Neuronal stem cell (in vitro differentiated cells): ENCODE measurements around the gene PMF1.
A peak's percentile ranks its signal among the peaks of the same experiment; 100 is the strongest.

Experiments
- DNase-seq: peaks from one replicate; pipeline ENCODE4 v3.0.0-alpha.2; 2013; ENCODE audit warnings: low spot score
- H2AFZ ChIP-seq: one replicate; pipeline ENCODE4 v1.6.1; 2013; ENCODE audit warnings: mild to moderate bottlenecking, low read length, inconsistent platforms
- H2AK5ac ChIP-seq: 2 replicates; pipeline ENCODE4 v1.6.1; 2013; ENCODE audit warnings: low read depth, mild to moderate bottlenecking, inconsistent platforms, low read length, moderate library complexity, mixed read lengths
- H2BK120ac ChIP-seq: 2 replicates; pipeline ENCODE4 v1.6.1; 2013; ENCODE audit warnings: low read depth, mild to moderate bottlenecking, inconsistent platforms, low read length, moderate library complexity, mixed read lengths
- H2BK12ac ChIP-seq: one replicate; pipeline ENCODE4 v1.6.1; 2013; ENCODE audit warnings: low read length, inconsistent platforms
- H2BK15ac ChIP-seq: 2 replicates; pipeline ENCODE4 v1.6.1; 2013; ENCODE audit warnings: mild to moderate bottlenecking, low read length, inconsistent platforms, mixed read lengths
- H2BK5ac ChIP-seq: one replicate; pipeline ENCODE4 v1.6.1; 2013; ENCODE audit warnings: inconsistent platforms, mild to moderate bottlenecking, low read length, moderate library complexity
- H3K14ac ChIP-seq: one replicate; pipeline ENCODE4 v1.6.1; 2013; ENCODE audit warnings: low read length, inconsistent platforms
- H3K18ac ChIP-seq: 2 replicates; pipeline ENCODE4 v1.6.1; 2013; ENCODE audit warnings: low read length, inconsistent platforms
- H3K23ac ChIP-seq: 2 replicates; pipeline ENCODE4 v1.6.1; 2013; ENCODE audit warnings: low read depth, mild to moderate bottlenecking, mixed read lengths, low read length, inconsistent platforms; ENCODE audit not compliant: poor library complexity
- H3K27ac ChIP-seq: replicated peaks from 3 replicates; pipeline ENCODE4 v1.5.1; 2013; ENCODE audit warnings: low read length, inconsistent platforms
- H3K27me3 ChIP-seq, 3 experiments: 2 replicates each; pipeline ENCODE4 v1.6.1; 2013; ENCODE audit warnings: low read length in 3 of 3, mild to moderate bottlenecking in 2 of 3, inconsistent platforms in 1 of 3, low read depth in 1 of 3, mixed read lengths in 1 of 3, moderate library complexity in 1 of 3; ENCODE audit not compliant: control insufficient read depth in 3 of 3, insufficient read depth in 3 of 3
- H3K36me3 ChIP-seq, 2 donors: replicated peaks in 1 of 2; 2 replicates each; pipeline ENCODE4 v1.6.1; 2013; ENCODE audit warnings: low read length in 2 of 2; ENCODE audit not compliant: control insufficient read depth in 2 of 2, insufficient read depth in 2 of 2
- H3K4ac ChIP-seq: 2 replicates; pipeline ENCODE4 v1.6.1; 2013; ENCODE audit warnings: inconsistent platforms, mild to moderate bottlenecking, low read length, moderate library complexity
- H3K4me1 ChIP-seq, 2 donors: 1 replicate in 1 of 2; 2 replicates in 1 of 2; pipeline ENCODE4 v1.6.1; 2013; ENCODE audit warnings: low read length in 2 of 2, low read depth in 1 of 2; ENCODE audit not compliant: control insufficient read depth in 2 of 2, insufficient read depth in 1 of 2
- H3K4me2 ChIP-seq: one replicate; pipeline ENCODE4 v1.6.1; 2013; ENCODE audit warnings: mild to moderate bottlenecking, low read length, inconsistent platforms; ENCODE audit not compliant: insufficient read depth, poor library complexity, severe bottlenecking
- H3K4me3 ChIP-seq, 2 donors: 2 replicates each; pipeline ENCODE4 v1.5.1; 2013; ENCODE audit warnings: low read length in 2 of 2, mild to moderate bottlenecking in 2 of 2, inconsistent platforms in 1 of 2, moderate library complexity in 1 of 2
- H3K79me1 ChIP-seq: one replicate; pipeline ENCODE4 v1.6.1; 2013; ENCODE audit warnings: low read depth, mild to moderate bottlenecking, inconsistent platforms, low read length, moderate library complexity
- H3K9ac ChIP-seq: one replicate; pipeline ENCODE4 v1.6.1; 2013; ENCODE audit warnings: mild to moderate bottlenecking, low read depth, low read length, inconsistent platforms; ENCODE audit not compliant: poor library complexity
- H3K9me3 ChIP-seq, 2 donors: replicated peaks in 1 of 2; 2 replicates each; pipeline versions ENCODE3 to v1.6.1; 2013; ENCODE audit warnings: low read length in 2 of 2, mild to moderate bottlenecking in 2 of 2, inconsistent platforms in 1 of 2, low read depth in 1 of 2, mixed read lengths in 1 of 2, moderate library complexity in 1 of 2; ENCODE audit not compliant: control insufficient read depth in 2 of 2, insufficient read depth in 1 of 2
- H4K8ac ChIP-seq: one replicate; pipeline ENCODE4 v1.6.1; 2013; ENCODE audit warnings: low read depth, mild to moderate bottlenecking, inconsistent platforms, low read length, moderate library complexity
- H4K91ac ChIP-seq: one replicate; pipeline ENCODE4 v1.6.1; 2013; ENCODE audit warnings: low read length, low read depth, mild to moderate bottlenecking, inconsistent platforms; ENCODE audit not compliant: poor library complexity
- WGBS, 2 donors: extraction: QIAGEN DNeasy Blood & Tissue Kit; methylation state at CpG; one replicate each; pipeline ENCODE4 v1.1.7; 2013; ENCODE audit warnings: missing lambda C conversion rate in 2 of 2, mixed read lengths in 1 of 2; ENCODE audit not compliant: insufficient read length in 2 of 2, insufficient replicate concordance in 1 of 2; ENCODE audit errors: extremely low coverage in 2 of 2; 5-methylcytosine and 5-hydroxymethylcytosine counted together

The PMF1 gene

GRCh38 chr1:156226116-156226538, 13.3 kb downstream of the PMF1 start:
- Histone ChIP-seq H4K8ac (no peak overlapping the region), H2BK120ac (no peak overlapping the region), H3K36me3 (peaks cover 26 to 66% of the 10 kb centered on the region in 2 donors), H3K23ac (no peak overlapping the region), H2AFZ (no peak overlapping the region), H3K4me3 (no peak overlapping the region), H2AK5ac (no peak overlapping the region), H3K4me1 (no peaks in the 10 kb centered on the region), H4K91ac (no peak overlapping the region), H3K9me3 (peaks cover 0 to under 1% of the 10 kb centered on the region in 2 donors), H3K14ac (no peak overlapping the region), H3K9ac (no peak overlapping the region), H2BK12ac (no peak overlapping the region), H3K4ac (no peak overlapping the region), H2BK5ac (no peak overlapping the region), H3K18ac (no peak overlapping the region), H2BK15ac (no peak overlapping the region), H3K79me1 (peaks cover 8% of the 10 kb centered on the region), H3K27me3 (no peaks in the 10 kb centered on the region), H3K27ac (no peak overlapping the region), H3K4me2 (no peak overlapping the region)
- DNase-seq = no peak
- WGBS, 2 donors = no CpG with 5 or more reads among the region's 2 CpGs

GRCh38 chr1:156226782-156227181, 14.0 kb downstream of the PMF1 start:
- no peak overlapping the region for H3K27ac ChIP-seq
- H4K8ac ChIP-seq = no peak overlapping the region
- no peak overlapping the region for H2BK5ac ChIP-seq
- no peak overlapping the region for H3K4ac ChIP-seq
- H3K18ac ChIP-seq = no peak overlapping the region
- no peak overlapping the region for H3K4me2 ChIP-seq
- H3K9me3 ChIP-seq = no peaks in the 10 kb centered on the region
- no peak overlapping the region for H2AK5ac ChIP-seq
- H4K91ac ChIP-seq = no peak overlapping the region
- H3K4me1 ChIP-seq = no peaks in the 10 kb centered on the region
- no peak overlapping the region for H3K23ac ChIP-seq
- H2BK15ac ChIP-seq = no peak overlapping the region
- peaks cover 21 to 62% of the 10 kb centered on the region in 2 donors for H3K36me3 ChIP-seq
- H3K14ac ChIP-seq = no peak overlapping the region
- WGBS, 2 donors = no CpG with 5 or more reads among the region's 4 CpGs
- H2BK12ac ChIP-seq = no peak overlapping the region
- no peak overlapping the region for H2BK120ac ChIP-seq
- peak overlapping the region in 1 of 2 donors; percentile 30 for H3K4me3 ChIP-seq
- no peaks in the 10 kb centered on the region for H3K27me3 ChIP-seq
- DNase-seq = no peak
- no peak overlapping the region for H3K9ac ChIP-seq
- peaks cover 8% of the 10 kb centered on the region for H3K79me1 ChIP-seq
- H2AFZ ChIP-seq = no peak overlapping the region

- Histone ChIP-seq H3K9me3 (no peaks in the 10 kb centered on the region), H3K14ac (no peak overlapping the region), H3K27ac (no peak overlapping the region), H2BK120ac (no peak overlapping the region), H2AK5ac (no peak overlapping the region), H3K36me3 (peaks cover 14 to 59% of the 10 kb centered on the region in 2 donors), H3K9ac (no peak overlapping the region), H3K79me1 (peaks cover 5% of the 10 kb centered on the region), H3K18ac (no peak overlapping the region), H3K4me2 (no peak overlapping the region), H2BK12ac (no peak overlapping the region), H2AFZ (no peak overlapping the region), H2BK15ac (no peak overlapping the region), H3K4ac (no peak overlapping the region), H3K4me1 (no peaks in the 10 kb centered on the region), H4K91ac (no peak overlapping the region), H2BK5ac (no peak overlapping the region), H3K4me3 (peak overlapping the region in 1 of 2 donors; percentile 6), H3K27me3 (no peaks in the 10 kb centered on the region), H3K23ac (no peak overlapping the region), H4K8ac (no peak overlapping the region)
- no peak for DNase-seq
- WGBS, 2 donors = no CpG with 5 or more reads among the region's 7 CpGs
Measured at GRCh38 chr1:156228501-156228900, 15.7 kb downstream of the PMF1 start.

- H3K27ac ChIP-seq = no peak overlapping the region
- H2BK12ac ChIP-seq = no peak overlapping the region
- H3K9me3 ChIP-seq = peaks cover 0 to 1% of the 10 kb centered on the region in 2 donors
- no peak overlapping the region for H2BK120ac ChIP-seq
- no peak overlapping the region for H3K9ac ChIP-seq
- DNase-seq = no peak
- H2AFZ ChIP-seq = no peak overlapping the region
- no peak overlapping the region for H2BK5ac ChIP-seq
- no CpG with 5 or more reads among the region's 11 CpGs for WGBS, 2 donors
- no peak overlapping the region for H3K4me3 ChIP-seq
- no peaks in the 10 kb centered on the region for H3K27me3 ChIP-seq
- peaks cover 3% of the 10 kb centered on the region for H3K79me1 ChIP-seq
- no peak overlapping the region for H2AK5ac ChIP-seq
- H4K91ac ChIP-seq = no peak overlapping the region
- H2BK15ac ChIP-seq = no peak overlapping the region
- no peak overlapping the region for H4K8ac ChIP-seq
- H3K4me2 ChIP-seq = no peak overlapping the region
- H3K14ac ChIP-seq = no peak overlapping the region
- H3K18ac ChIP-seq = no peak overlapping the region
- no peak overlapping the region for H3K23ac ChIP-seq
- no peaks in the 10 kb centered on the region for H3K4me1 ChIP-seq
- peaks cover 21 to 64% of the 10 kb centered on the region in 2 donors for H3K36me3 ChIP-seq
- H3K4ac ChIP-seq = no peak overlapping the region
Measured at GRCh38 chr1:156229809-156230472, 17.1 kb downstream of the PMF1 start.
